ENCODE data around the gene ASB18.

Gene ASB18

DNA sequence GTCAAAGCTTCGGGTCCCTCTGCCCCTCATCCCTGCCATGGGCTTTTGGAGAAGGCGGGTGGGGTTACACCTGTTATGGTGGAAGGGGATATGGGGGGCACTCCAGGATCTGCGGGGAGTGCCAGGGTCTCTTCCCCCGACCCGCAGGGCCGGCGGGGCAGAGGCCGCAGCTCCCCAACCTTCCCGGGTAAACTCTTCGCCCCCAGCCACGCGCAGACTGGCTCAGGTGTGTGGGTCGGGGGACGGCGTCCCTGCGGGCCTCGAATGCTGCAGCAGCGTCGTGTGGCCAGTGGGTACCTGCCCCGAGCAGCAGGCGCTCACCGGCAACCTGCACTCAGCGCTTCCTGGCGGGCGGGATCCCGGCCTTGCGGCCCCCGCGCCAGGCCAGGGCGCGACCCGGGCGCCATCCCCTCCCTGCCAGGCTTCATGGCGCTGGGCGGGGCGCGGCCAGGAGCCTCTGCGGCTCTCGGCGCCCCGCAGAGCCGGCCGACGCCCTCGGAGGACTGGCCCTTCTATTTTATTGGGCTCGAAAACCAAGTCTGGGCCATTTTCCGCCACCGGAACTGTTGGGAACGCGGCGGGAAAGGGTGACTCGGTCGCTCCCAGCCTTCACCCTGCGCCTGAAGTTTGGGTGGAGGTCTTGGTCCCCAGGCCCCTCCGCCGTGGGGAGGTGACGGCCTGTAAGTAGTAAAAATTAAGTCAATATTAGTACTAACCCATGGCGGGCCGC, 100.6 kb downstream of the ASB18 start:
- DNase-seq (ENCODE audit: low spot score) = peak; percentile 28

DNA sequence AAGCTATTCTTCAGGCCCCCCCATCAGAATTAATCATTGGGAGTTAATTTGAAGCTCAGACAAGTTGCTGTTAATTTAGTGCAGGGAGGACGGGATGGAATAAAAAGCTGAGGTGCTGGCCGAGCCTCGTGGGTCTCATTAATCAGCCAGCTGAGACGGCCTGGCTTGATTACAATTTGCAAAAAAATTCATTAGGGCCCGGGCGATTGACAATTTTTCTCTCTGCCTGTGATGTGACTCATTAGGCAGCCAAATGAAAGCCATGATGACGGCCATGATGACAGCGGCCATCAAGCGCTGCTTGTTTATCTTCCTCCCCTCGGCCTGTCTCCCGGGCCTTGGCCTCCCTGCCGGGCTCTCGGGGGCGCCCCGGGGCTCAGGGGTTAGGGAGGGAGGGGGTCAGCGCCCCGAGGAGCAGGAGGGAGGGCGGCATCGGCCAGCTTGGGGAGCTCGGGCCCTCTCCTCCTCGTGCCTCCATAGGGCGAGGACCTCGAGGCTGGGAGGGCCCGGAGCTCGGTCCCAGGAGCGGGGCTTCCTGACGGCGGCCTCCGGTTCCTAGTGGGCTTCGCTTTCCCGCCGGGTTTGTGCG, 101.2 kb downstream of the ASB18 start:
- peak; percentile 20 for DNase-seq (ENCODE audit: low spot score)

DNA sequence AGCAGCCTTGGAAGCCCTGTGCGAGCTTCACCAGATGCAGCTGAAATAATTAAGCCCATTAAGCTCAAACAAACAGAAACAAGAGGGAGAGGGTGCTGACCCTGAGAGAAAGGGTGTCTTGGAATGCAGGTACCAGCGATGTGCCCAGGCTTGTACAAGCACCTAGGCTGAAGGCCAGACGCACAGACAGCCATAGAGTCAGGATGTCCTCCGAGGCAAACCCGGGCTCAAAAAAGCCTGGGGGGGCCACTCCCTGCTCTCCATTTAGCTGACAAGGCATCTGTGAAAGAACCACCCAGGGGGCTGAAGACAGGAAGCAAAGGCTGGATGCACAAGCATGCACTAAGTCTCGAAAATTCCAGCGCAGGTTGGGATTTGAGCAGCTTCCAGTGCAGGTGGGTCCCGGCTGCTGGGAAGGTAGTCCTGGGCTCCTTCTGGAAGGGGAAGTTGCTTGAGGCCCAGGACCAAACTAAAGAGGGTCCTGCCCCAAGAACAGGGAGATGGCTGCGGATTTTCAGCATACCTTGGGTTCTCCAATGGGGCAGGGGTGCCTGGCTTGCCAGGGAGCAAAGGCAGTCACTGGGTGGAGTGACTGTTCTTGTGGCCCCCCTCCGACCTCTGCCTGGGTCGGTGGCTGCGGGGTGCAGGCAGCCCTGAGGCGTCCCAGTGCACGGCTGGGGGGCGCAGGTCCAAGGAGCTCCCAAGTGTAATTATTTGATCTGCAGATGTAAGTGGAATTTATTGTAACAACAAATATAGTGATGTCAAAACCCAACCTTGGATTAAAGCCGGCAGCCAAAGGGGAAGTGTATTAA, 102.0 kb downstream of the ASB18 start:
- DNase-seq (ENCODE audit: low spot score) = no peak

DNA sequence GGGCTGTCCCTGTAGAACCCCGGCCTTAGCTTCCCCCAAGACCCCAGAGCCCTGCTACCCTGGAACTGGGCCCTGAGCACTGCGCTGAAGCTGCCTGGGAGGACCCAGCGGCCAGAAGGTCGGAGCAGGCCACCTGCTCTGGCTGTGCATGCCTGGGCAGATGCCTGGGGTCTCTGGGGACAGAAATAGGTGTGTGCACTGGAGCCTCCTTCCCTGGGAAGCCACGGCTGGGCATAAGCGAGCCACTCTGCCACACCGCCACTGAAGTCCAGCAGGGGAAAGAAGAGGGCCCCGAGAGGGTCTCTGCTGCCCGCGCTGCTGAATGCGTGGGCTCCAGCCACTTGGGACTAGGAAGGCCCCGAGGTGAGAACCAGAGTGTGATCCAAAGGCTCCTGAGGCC, 102.7 kb downstream of the ASB18 start:
- no peak for DNase-seq (ENCODE audit: low spot score)

DNA sequence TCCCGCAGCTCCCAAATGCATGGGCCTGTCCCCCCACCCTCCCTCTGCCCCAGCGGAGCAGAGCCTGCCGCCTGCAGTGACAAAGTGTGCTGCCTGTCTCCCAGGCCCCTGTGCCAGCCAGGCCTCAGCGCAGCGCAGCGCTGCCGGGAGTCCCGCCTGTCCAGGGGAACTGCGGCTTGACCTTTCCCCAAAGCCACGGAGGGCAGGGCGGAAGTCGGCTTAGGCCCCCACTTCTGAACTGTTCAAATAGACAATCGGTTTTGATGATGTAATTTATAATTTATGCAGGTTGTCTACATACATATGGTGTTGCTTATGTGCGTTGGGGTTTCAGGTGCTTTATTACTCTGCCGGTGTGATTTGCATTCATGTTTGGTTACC, 103.1 kb downstream of the ASB18 start:
- DNase-seq (ENCODE audit: low spot score) = no peak

DNA sequence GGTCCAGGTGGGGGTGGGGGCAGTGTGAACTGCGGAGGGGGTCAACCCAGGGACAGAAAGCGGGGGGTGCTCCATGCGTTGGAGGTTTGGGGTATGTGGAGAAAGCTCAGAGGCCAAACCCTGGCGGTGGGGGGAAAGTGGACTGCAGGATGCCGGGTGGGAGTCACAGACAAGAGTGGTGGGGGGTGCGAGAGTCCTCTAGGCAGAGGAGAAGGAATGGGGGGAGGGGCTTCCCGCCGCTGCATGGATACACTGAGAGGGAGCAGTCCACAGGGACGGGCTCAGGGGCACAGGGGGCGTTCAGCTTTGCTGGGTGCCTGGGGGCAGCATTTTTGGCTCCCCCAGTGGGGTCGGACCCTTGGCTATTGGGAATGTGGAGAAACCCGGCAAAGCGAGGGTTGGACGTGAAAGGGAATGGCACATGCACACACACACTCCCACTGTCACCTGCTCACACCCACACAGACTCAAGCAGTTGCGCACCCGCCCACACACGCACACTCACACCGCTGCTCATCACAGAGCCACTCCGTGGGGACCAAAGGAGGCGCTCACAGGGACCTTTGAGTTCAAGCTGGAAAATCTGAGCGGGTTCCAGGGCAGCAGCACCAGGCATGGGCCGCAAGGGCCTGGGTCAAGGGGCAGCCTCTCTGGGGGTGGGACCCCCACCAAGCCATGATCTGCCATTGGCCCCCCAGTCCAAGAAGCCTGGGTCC, 103.7 kb downstream of the ASB18 start:
- no peak for DNase-seq (ENCODE audit: low spot score)

DNA sequence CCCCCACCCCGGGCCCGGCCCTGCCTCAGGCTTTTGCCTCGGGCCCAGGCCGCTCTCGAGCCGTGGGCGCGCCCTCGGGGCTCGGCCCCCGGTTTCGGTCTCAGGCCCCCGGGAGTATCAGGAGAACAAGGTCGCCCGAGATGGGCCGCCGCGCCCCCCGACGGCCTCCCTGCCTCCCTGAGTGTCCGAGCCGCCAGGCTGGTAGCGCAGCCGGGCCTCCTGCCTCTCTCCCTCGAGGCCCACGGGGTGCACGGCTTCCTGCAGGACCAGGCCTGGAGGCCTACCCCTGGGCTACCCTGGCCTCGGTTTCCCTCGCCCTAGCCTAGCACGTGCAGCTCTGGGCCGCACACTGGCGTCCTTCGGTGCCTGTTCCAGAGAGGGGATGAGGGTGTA, 104.4 kb downstream of the ASB18 start:
- DNase-seq (ENCODE audit: low spot score) = no peak

DNA sequence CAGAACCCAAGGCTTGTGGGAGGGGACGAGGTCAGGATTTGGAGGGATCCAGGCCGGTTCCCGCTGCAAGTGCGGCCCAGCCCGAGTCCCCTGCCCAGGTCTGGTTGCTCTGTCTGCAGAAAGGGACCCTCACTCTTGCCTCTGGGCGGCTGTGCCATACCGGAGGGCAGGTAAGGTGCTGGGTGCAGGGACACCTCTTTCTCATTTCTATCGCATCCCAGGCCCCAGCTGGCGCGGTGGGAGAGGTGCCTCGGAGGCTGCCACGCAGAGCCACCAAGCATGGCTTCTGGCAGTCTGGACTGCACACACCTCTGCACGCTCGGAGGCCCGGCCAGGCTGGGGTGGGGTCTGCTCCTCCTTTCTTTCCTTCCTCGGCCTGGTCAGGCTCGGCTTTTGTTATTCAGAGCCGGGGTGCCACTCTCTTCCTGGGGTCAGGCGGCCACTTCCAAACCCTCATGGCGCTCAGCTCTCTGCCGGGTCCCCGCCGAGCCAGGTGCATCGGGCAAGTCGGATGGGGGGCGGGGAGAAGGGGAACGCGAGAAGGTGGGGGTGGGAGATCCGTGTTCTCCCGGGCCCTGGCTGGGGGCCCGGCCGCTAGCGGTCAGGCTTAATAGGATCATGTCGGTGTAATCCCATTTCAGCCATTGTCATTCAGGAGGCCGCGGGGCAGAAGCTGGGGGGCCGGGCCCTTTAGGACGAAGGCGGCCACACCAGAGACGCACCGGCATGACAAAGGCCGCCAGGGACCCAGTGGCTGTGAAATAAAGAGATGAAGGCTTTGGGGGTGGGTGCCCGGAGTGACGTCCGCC, 105.0 kb downstream of the ASB18 start:
- no peak for DNase-seq (ENCODE audit: low spot score)

DNA sequence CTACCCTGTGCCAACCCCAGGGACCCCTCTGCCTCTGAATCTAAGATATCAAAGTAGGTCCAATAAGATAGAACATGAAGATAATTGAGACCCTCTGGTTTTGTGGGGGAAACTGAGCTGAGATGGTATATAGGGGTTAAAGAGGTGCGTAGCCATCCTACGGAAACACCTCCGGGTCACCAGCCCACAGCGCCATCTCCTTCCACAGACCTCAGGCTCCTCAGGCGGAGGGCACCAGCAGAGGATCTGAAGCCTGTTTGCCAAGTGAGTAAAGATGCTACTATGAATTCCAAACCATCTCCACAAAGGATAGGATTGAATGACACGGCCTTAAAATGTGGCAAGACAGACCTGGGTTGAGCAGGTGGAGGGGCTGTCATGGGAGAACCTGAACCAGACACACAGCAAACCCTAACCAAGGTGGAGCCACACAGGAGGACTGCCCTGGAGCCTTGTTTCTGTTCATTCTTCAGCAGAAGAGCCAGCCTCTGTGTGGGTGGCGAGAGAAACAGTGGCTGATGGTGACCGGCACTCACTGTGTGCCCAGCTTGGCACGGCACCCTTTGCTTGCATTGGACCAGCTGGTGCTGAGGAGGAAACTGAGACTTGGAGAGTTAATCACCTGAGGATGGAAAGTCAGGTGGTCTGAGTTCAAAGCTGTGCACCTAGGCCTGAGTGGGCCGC, 106.2 kb downstream of the ASB18 start:
- DNase-seq (ENCODE audit: low spot score) = no peak

DNA sequence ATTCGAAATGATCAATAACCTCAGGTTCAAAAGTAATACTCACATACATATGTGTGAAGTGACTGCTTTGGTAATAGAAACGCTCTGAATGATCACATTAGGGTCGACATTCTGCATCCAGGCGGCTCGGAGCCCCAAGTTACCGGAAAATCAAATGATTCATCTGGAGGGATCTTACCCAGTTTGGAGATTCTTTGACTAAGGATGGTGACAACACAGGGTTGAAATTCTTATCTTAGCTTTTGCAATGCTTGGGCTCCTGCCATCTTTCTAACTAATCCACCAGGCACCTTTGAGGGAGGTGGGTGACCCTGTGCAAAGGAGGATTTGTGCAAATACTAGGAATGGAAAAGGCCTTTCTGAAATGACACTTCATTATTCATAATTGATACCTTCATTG, 106.8 kb downstream of the ASB18 start:
- DNase-seq (ENCODE audit: low spot score) = no peak

DNA sequence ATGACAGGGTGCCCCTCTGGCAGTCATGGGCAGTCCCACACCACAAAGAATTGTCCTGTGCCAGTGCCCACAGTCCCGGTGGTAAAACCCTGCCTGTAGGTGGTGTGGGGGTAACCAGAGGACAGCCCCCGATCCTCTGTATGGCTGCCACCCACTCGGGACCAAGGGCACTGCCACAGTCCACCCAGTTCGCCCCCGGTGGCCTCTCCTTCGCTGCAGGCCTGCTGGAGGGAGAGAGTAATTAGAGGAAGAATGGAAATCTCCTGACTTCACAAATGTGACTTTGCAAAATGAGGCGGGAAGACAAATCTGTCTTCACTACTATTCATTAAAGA, 107.4 kb downstream of the ASB18 start:
- DNase-seq (ENCODE audit: low spot score) = no peak

DNA sequence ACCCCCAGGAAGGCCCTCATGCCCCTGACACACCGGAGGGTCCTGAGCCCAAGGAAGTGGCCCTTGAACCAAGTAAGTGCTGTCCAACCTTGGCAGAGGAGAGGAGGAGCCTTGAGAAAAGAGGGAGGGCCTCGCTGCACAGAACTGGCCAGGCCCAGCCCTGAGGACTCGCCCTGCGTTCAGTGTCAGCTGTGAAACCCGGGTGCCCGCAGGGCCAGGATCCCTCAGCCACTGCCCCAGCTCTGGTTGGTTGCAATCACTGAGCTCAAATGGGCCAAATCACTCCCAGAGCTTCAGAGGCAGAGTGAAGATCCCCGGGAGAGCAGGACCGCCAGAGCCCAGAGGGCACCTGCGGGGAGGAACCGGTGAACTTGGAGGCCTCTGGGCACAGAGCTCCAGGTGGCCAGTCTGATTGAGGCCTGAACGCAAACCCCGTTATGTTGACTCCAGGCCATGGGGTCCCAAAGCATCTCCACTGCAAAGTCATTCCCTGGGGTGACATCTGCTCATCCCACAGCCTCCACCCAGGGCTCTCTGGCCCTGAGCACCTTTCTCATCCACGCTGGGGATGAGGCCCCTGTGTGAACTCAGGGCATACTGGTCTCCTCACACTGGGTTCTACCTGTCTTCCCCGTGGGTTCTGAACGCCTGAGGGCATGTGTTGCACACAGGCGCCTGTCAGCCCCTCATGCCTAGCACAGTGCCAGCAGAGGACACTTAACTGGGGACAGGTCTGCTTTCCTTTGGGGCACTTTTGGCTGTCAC, 107.9 kb downstream of the ASB18 start:
- no peak for DNase-seq (ENCODE audit: low spot score)

DNA sequence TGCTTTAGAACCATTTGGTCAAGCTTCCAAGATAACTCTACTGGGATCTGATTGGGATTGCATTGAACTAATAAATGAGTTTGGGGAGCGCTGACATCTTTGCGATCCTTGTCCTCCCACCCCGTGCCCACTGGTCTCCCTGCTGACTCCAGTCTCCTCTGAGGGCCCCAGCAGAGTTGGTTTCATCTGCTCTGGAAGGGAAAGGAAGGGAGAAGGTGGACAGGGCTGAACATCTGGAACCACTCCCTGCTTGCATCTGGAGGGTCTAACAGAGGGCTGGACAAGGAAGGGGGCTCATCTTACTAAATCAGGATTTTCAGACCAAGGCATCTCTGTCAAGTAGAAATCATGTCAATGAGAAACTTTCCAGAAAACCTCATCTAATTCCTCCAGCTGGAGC, 108.8 kb downstream of the ASB18 start:
- DNase-seq (ENCODE audit: low spot score) = no peak

DNA sequence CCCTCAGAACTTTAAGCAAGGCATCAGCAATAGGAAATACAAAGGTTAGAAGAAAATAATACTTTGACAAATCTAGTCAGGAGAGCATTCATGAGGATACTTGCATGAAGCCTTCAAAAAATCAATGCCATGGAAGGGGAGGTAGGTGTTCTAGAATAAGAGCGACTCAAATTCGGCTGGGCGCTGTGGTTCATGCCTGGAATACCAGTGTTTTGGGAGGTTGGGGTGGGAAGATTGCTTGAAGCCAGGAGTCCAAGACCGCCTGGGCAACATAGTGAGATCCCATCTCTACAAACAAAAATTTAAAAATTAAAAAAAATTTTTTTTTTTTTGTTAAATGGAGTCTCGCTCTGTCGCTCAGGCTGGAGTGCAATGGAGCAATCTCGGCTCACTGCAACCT, 117.8 kb downstream of the ASB18 start:
- no peak for DNase-seq (ENCODE audit: low spot score)

DNA sequence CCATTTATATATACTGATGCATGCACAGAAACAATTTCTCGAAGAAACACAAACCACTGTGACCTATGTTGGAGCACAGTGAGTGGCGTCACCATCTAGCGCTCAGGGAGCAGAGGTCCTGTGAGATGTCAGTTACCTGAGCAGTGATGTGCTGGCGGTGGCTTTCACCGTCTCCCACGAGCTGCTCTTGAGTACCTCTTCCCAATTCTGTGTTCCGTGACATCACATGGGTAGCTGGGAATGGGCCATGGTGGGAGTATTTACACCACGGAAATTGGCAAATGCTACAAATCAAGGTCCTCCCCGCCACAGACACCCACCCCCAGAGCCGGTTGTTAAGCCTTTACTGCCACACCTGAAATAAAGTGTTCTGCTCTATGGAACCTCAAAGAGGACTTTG, 120.4 kb downstream of the ASB18 start:
- DNase-seq (ENCODE audit: low spot score) = no peak
